ENCODE measurements around the gene GRM1.
"Not testable (repeated sequence)": the region's sequence is repeated elsewhere in the genome, so short reads cannot be mapped to it uniquely, and the experiment has no call there.

GRM1 gene

DNA sequence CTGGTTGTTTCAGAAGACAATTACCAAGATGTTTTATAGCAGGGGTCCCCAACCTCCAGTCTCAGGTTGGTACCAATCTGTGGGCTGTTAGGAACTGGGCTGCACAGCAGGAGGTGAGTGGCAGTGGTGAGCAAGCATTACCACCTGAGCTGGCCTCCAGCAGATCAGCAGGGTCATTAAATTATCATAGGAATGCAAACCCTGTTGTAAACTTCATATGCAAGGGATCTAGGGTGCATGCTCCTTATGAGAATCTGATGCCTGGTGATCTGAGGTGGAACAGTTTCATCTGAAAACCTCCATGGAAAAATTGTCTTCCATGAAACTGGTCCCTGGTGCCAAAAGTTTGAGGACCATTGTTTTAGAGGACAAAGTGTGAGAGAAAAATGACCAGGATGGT, 240.6 kb downstream of the GRM1 start:
- H3K4me3 ChIP-seq (ENCODE audit: low read depth, low read length): no peak overlapping the region
- TF ChIP-seq, protein P1, sequence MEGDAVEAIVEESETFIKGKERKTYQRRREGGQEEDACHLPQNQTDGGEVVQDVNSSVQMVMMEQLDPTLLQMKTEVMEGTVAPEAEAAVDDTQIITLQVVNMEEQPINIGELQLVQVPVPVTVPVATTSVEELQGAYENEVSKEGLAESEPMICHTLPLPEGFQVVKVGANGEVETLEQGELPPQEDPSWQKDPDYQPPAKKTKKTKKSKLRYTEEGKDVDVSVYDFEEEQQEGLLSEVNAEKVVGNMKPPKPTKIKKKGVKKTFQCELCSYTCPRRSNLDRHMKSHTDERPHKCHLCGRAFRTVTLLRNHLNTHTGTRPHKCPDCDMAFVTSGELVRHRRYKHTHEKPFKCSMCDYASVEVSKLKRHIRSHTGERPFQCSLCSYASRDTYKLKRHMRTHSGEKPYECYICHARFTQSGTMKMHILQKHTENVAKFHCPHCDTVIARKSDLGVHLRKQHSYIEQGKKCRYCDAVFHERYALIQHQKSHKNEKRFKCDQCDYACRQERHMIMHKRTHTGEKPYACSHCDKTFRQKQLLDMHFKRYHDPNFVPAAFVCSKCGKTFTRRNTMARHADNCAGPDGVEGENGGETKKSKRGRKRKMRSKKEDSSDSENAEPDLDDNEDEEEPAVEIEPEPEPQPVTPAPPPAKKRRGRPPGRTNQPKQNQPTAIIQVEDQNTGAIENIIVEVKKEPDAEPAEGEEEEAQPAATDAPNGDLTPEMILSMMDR (IDR thresholded peaks at IDR 0.05; ENCODE audit: insufficient read depth, low read depth, low read length, missing control alignments): no peak
- no peak for DNase-seq (ENCODE audit: low read depth)

DNA sequence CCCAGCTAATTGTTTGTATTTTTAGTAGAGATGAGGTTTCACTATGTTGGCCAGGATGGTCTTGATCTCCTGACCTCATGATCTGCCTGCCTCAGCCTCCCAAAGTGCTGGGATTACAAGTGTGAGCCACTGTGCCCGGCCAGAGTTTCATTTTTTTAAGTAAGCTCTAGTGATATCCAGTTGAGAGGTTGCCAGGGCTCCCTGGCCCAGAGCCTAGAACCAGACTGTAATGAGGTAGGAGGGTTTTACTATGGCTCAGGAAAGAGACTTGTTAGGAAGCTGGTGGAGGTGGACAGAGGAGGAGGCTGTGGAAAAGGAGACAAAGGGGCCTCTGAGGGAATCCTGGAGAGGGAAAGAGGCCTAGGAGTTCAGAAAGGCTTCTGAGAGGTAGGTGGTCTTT, 242.3 kb downstream of the GRM1 start:
- not testable (repeated sequence) for H3K4me3 ChIP-seq (ENCODE audit: low read depth, low read length); DNase-seq (ENCODE audit: low read depth)

DNA sequence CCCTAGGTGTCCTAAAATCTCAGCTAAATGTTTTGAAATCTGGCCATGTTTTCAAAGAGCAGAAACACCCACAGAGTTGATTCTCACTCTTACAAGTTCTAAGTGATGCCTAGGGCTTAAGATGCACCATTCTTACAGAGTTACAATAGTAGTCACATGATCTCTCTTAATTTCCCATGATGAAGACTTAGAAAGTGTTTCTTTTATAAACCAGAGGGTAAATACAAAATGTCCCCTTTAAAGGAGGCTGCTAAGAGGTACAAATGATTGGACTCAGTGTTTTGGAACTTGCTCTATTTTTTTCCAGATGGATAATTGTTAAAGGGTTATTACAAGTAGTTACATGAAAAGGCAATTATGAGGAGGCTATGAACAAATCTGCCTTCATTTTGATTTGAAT, 244.6 kb downstream of the GRM1 start:
- H3K4me3 ChIP-seq (ENCODE audit: low read depth, low read length): no peak overlapping the region
- no peak for DNase-seq (ENCODE audit: low read depth)
- TF ChIP-seq, protein P1 (IDR thresholded peaks at IDR 0.05; ENCODE audit: insufficient read depth, low read depth, low read length, missing control alignments): no peak

DNA sequence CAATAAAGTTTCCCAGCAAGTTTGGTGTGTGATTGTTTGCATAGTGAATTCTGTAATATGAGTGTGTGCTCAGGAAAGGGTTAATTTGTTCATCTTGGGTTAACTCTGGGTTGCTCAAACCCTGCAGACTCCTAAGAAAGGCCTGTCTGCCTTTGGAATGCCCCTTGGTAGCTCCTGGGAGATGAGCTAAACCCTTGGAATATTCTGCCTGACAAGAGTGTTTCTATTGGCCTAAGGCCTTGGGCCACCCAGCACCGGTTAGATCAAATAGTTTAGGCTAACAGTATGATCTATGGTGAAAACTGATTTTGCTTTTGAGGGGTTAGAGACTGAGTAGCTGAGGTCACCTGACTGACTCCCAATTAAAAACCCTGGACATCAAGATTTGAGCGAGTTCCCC, 248.3 kb downstream of the GRM1 start:
- DNase-seq (ENCODE audit: low read depth): no peak
- TF ChIP-seq, protein P1 (IDR thresholded peaks at IDR 0.05; ENCODE audit: insufficient read depth, low read depth, low read length, missing control alignments): no peak
- H3K4me3 ChIP-seq (ENCODE audit: low read depth, low read length): no peak overlapping the region

DNA sequence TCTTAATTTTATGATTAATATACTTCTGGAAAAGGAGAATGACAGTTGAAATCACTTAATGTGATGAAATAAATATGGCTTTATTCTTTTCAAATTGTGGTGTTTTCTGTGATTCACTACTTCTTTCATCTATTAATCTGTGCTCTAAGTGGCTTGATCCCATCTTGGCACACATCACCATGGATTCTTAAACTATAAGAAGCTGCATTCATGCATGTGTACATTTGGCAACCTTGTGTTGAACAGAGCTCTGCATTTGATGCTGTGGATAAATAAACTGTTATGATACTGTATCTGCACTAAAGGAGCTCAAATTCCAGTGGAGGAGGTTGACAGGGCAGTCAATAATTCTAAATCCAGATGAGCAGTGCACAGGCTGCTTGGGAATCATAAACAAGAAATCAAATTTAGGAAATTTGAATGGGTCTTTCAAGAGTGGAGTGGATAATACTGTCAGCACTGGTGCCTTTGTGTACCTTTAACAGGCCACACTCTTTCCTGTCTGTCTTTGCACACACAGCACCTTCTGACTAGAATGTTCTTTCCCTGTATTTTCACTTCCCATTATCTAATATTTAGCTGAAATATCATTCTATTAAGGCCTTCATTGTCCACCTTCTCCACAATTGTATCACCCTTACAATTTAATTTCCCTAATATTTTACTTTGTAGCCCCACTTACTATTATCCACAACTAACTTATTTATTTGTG, 252.9 kb downstream of the GRM1 start:
- TF ChIP-seq, protein P1 (IDR thresholded peaks at IDR 0.05; ENCODE audit: insufficient read depth, low read depth, low read length, missing control alignments): no peak
- no peak overlapping the region for H3K4me3 ChIP-seq (ENCODE audit: low read depth, low read length)
- no peak for DNase-seq (ENCODE audit: low read depth)

DNA sequence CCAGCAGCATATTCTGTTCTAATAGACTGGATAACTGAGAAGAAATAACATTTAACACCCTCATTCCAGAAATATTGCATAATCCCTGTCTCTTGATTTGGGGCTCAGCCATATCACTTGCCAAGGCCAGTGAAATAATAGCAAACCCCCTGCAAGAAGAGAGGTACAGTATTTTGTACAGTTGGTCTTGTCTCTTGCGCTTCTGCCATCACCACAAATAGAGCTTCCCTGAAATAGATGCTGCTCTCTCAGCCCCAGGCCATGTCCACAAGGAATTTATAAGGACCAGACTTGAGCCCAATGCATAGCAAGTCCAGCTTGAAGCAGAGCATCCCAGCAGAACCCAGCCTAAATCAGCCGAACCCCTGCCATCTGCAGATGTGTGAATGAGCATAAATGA, 254.0 kb downstream of the GRM1 start:
- H3K4me3 ChIP-seq (ENCODE audit: low read depth, low read length): no peak overlapping the region
- no peak for DNase-seq (ENCODE audit: low read depth)
- TF ChIP-seq, protein P1 (IDR thresholded peaks at IDR 0.05; ENCODE audit: insufficient read depth, low read depth, low read length, missing control alignments): no peak

DNA sequence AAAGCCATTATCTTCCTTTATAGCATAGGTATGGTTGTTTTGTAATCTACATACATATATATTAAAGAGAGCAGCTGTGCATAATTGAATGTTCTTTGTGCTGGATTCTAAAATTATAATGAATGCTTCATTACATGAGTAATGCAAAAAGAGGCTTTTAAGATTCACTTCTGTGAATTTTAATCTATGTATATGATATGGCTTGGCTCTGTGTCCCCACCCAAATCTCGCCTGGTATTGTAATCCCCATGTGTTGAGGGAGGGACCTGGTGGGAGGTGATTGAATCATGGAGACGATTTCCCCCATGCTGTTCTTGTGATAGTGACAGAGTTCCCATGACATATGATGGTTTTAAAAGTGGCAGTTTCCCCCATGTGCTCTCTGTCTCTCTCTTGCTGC, 255.4 kb downstream of the GRM1 start:
- no peak for DNase-seq (ENCODE audit: low read depth)
- TF ChIP-seq, protein P1 (IDR thresholded peaks at IDR 0.05; ENCODE audit: insufficient read depth, low read depth, low read length, missing control alignments): no peak
- H3K4me3 ChIP-seq (ENCODE audit: low read depth, low read length): no peak overlapping the region

Measured in GM12865 (cell line).